ENCODE results near the gene RCAN2. TPM values are rescaled to one million over a fixed set of nuclear protein-coding genes. Genes with fewer than 3 reads are reported as not detected.

RCAN2 gene
- total RNA-seq, 1 experiment from 2014 or later: not detected

- TF ChIP-seq CTCF (IDR thresholded peaks at IDR 0.05; ENCODE audit: insufficient read depth in 1 of 2, low read depth in 1 of 2, low read length in 1 of 2, severe bottlenecking in 1 of 2, unreplicated experiment in 1 of 2): no peak
- Mint-ChIP-seq H3K27me3 (ENCODE audit: insufficient read depth, unreplicated experiment) (no peaks in the 10 kb centered on the region), H3K36me3 (ENCODE audit: insufficient read depth, unreplicated experiment) (no peaks in the 10 kb centered on the region), H3K9me3 (ENCODE audit: unreplicated experiment) (no peaks in the 10 kb centered on the region), H3K4me1 (ENCODE audit: low read depth, unreplicated experiment) (no peaks in the 10 kb centered on the region), H3K4me3 (ENCODE audit: unreplicated experiment) (no peak overlapping the region), H3K27ac (ENCODE audit: unreplicated experiment) (no peak overlapping the region)
- no peaks in the 10 kb centered on the region for H3K4me1 ChIP-seq
- ChIA-PET CTCF (no interaction called here), POLR2A (no interaction called here)
- H3K27me3 ChIP-seq (replicated peaks; ENCODE audit: control insufficient read depth, insufficient read depth, low read length): 0 out of 2 replicates have a peak, but pooled peaks cover 1% of the 10 kb centered on the region
- DNase-seq: no peak
- no peaks in the 10 kb centered on the region for H3K36me3 ChIP-seq (ENCODE audit: control insufficient read depth, insufficient read depth, low read length)
- no peak overlapping the region for H3K4me3 ChIP-seq (ENCODE audit: low read depth, low read length)
- no TSS peak for BruUV-seq (replicated peaks)
- intact Hi-C loops (cut with micrococcal nuclease; ENCODE audit: unreplicated experiment): no loop called here
- no peaks in the 10 kb centered on the region for H3K9me3 ChIP-seq
These were observed 50.6 kb downstream of the RCAN2 start for GRCh38 chr6:46440641-46441040.

- Mint-ChIP-seq H3K27me3 (ENCODE audit: insufficient read depth, unreplicated experiment) (no peaks in the 10 kb centered on the region), H3K36me3 (ENCODE audit: insufficient read depth, unreplicated experiment) (no peaks in the 10 kb centered on the region), H3K4me3 (ENCODE audit: unreplicated experiment) (no peak overlapping the region), H3K9me3 (ENCODE audit: unreplicated experiment) (no peaks in the 10 kb centered on the region), H3K27ac (ENCODE audit: unreplicated experiment) (no peak overlapping the region), H3K4me1 (ENCODE audit: low read depth, unreplicated experiment) (no peaks in the 10 kb centered on the region)
- no peak for TF ChIP-seq CTCF (IDR thresholded peaks at IDR 0.05; ENCODE audit: insufficient read depth in 1 of 2, low read depth in 1 of 2, low read length in 1 of 2, severe bottlenecking in 1 of 2, unreplicated experiment in 1 of 2)
- ChIA-PET CTCF (no interaction called here), POLR2A (no interaction called here)
- Histone ChIP-seq H3K9me3 (no peaks in the 10 kb centered on the region), H3K4me1 (no peaks in the 10 kb centered on the region), H3K4me3 (ENCODE audit: low read depth, low read length) (no peak overlapping the region), H3K36me3 (ENCODE audit: control insufficient read depth, insufficient read depth, low read length) (no peaks in the 10 kb centered on the region), H3K27me3 (replicated peaks; ENCODE audit: control insufficient read depth, insufficient read depth, low read length) (0 out of 2 replicates have a peak, but pooled peaks cover 1% of the 10 kb centered on the region)
- no TSS peak for BruUV-seq (replicated peaks)
- DNase-seq: no peak
- intact Hi-C loops (cut with micrococcal nuclease; ENCODE audit: unreplicated experiment): no loop called here
These were observed 51.1 kb downstream of the RCAN2 start for GRCh38 chr6:46440141-46440540.

- intact Hi-C loops (cut with micrococcal nuclease; ENCODE audit: unreplicated experiment): no loop called here
- Histone ChIP-seq H3K9me3 (no peaks in the 10 kb centered on the region), H3K36me3 (ENCODE audit: control insufficient read depth, insufficient read depth, low read length) (no peaks in the 10 kb centered on the region), H3K27me3 (replicated peaks; ENCODE audit: control insufficient read depth, insufficient read depth, low read length) (0 out of 2 replicates have a peak, but pooled peaks cover 1% of the 10 kb centered on the region), H3K4me3 (ENCODE audit: low read depth, low read length) (no peak overlapping the region), H3K4me1 (no peaks in the 10 kb centered on the region)
- Mint-ChIP-seq H3K27me3 (ENCODE audit: insufficient read depth, unreplicated experiment) (peaks cover 1% of the 10 kb centered on the region), H3K4me1 (ENCODE audit: low read depth, unreplicated experiment) (no peaks in the 10 kb centered on the region), H3K9me3 (ENCODE audit: unreplicated experiment) (no peaks in the 10 kb centered on the region), H3K4me3 (ENCODE audit: unreplicated experiment) (no peak overlapping the region), H3K36me3 (ENCODE audit: insufficient read depth, unreplicated experiment) (no peaks in the 10 kb centered on the region), H3K27ac (ENCODE audit: unreplicated experiment) (no peak overlapping the region)
- DNase-seq: no peak
- CTCF ChIA-PET: no interaction called here
- POLR2A ChIA-PET: no interaction called here
- no TSS peak for BruUV-seq (replicated peaks)
- no peak for TF ChIP-seq CTCF (IDR thresholded peaks at IDR 0.05; ENCODE audit: insufficient read depth in 1 of 2, low read depth in 1 of 2, low read length in 1 of 2, severe bottlenecking in 1 of 2, unreplicated experiment in 1 of 2)
These were observed 53.0 kb downstream of the RCAN2 start for GRCh38 chr6:46438245-46438644.

All from Caco-2 (cell line).